ENCODE measurements around the gene NR3C2.
"Not testable (repeated sequence)": the region's sequence is repeated elsewhere in the genome, so short reads cannot be mapped to it uniquely, and the experiment has no call there.

Gene NR3C2

DNA sequence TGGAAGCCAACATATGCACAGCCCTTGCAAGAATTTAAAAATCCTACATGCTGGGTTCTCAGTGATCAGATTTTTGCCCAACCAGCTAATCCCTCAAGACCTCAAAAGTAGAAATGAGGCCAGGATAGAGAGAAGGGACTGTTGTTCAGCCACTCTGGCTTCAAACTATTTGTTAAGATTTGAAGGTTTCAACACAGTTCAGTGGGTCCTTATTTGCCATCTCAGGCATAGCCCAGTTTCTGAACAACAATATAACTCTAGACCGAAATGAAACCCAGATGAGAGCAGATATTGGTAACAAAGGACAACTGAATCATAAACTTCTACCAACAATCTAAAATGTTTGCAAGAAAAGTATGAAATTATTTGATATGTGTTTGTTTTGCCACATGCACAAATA is 237.3 kb downstream of the NR3C2 start:
- ChIA-PET CTCF (no interaction called here), POLR2A (no interaction called here)
- TF ChIP-seq, protein P1, sequence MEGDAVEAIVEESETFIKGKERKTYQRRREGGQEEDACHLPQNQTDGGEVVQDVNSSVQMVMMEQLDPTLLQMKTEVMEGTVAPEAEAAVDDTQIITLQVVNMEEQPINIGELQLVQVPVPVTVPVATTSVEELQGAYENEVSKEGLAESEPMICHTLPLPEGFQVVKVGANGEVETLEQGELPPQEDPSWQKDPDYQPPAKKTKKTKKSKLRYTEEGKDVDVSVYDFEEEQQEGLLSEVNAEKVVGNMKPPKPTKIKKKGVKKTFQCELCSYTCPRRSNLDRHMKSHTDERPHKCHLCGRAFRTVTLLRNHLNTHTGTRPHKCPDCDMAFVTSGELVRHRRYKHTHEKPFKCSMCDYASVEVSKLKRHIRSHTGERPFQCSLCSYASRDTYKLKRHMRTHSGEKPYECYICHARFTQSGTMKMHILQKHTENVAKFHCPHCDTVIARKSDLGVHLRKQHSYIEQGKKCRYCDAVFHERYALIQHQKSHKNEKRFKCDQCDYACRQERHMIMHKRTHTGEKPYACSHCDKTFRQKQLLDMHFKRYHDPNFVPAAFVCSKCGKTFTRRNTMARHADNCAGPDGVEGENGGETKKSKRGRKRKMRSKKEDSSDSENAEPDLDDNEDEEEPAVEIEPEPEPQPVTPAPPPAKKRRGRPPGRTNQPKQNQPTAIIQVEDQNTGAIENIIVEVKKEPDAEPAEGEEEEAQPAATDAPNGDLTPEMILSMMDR (IDR thresholded peaks at IDR 0.05; ENCODE audit: insufficient read depth, low read length, missing control alignments) = no peak

DNA sequence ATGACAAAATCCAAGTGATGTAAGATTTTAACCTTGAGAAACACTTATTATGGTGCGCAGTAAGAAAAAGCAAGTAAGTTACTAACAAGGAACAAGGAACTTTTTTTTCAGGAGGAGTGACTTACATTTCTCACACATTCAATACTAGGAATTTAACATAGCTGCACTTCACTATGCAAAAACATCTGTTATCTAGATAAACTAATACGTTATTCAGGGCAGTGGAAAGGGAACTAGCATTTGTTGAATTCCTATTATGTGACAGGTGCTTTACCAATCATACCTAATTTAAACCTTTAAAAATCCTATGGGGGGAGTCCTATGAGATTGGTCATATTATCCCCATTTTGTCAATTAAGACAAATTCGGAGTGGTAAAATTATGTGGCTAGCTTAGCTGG is 238.0 kb downstream of the NR3C2 start:
- ChIA-PET POLR2A (no interaction called here), CTCF (no interaction called here)
- TF ChIP-seq, protein P1 (IDR thresholded peaks at IDR 0.05; ENCODE audit: insufficient read depth, low read length, missing control alignments) = no peak
- no peak overlapping the region for H3K4me3 ChIP-seq (ENCODE audit: low read depth, low read length)
- DNase-seq (ENCODE audit: low read depth, low spot score) = no peak

More for the DNA sequence above, 237.3 kb downstream of the NR3C2 start:
- no peak for DNase-seq (ENCODE audit: low read depth, low spot score)
- no peak overlapping the region for H3K4me3 ChIP-seq (ENCODE audit: low read depth, low read length)

DNA sequence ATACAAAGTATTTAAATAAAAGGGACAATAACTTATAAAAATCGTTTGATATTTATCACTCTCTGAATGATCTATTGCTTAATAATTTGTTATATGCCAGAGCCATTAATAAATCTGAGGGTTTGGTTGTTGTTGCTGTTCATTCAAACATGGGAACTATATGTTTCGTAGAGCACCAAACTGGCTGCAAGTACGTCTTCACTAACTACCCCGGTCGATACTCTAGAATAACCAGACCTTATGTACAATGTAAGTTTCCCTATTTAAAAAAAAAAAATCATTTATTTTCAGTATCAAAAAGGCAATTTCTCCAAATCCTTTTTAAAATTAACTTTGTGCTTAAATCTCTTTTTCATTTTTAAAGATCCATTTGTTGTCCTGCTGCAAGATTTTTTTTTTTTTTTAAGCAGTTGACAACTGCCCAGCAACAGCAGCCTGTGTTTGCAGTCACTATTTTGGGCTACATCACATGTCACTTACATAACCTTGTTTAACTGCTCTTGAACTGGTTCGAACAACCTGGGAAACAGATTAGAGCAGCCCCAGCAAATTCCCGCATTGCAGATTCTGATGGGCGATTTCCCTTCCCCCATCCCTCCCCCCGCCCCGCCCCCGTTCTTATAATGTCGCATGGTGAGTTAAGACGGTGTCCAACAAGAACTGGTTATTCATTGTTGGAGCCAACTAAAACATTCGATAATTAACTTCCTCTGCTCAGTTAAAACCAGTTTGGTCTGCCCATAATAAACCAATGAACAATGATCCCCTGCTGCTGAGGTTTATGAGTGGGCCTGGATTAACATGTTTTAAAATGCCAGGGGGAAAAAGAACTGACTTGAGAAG is 238.9 kb downstream of the NR3C2 start:
- TF ChIP-seq, protein P1 (IDR thresholded peaks at IDR 0.05; ENCODE audit: insufficient read depth, low read length, missing control alignments) = no peak
- no peak overlapping the region for H3K4me3 ChIP-seq (ENCODE audit: low read depth, low read length)
- ChIA-PET POLR2A (no interaction called here), CTCF (no interaction called here)
- no peak for DNase-seq (ENCODE audit: low read depth, low spot score)

DNA sequence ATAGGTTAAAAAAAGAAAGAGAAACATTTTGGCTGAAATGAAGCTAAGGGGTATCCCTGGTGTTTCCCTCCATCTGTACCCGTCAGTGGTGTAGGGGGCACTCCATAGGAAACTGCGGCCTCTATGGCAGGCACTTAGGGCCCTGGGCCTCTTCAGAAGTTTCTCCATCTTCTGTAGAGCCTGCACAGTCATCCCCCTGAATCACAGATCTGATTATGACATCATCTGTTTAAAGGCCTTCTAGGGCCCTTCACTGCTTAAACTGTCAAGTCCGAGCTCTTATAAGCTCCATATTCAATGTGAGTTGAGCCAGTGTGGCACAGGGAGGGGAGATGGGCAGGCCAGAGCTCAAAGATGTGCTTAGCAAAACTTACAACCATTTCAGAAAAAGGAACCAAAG is 241.3 kb downstream of the NR3C2 start:
- POLR2A ChIA-PET = interaction anchor here (0.6 kb wide), 1 partner anchor 171 kb away, joined by 3 read pairs; no protein-coding TSS in a partner anchor
- no peak overlapping the region for H3K4me3 ChIP-seq (ENCODE audit: low read depth, low read length)
- TF ChIP-seq, protein P1 (IDR thresholded peaks at IDR 0.05; ENCODE audit: insufficient read depth, low read length, missing control alignments) = no peak
- CTCF ChIA-PET = no interaction called here
- DNase-seq (ENCODE audit: low read depth, low spot score) = no peak

DNA sequence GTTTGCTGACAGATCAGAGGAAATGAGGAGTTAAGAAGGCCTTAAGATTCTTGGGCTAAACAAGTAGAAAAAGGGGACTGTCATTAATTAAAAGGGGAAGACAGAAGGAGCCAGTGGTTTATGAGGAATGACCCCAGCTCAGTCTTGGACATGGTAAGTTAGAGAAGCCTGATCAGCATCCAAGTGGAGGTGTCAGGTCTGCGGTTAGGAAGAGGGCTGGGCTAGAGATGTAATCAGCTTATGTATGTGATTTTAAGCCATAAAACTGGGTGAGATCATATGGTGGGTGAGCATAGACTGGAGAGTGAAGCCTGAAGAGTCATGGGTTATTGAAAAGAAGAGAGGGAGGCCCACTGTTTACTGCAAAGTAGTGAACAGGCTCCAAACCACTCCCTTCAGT is 246.1 kb downstream of the NR3C2 start:
- TF ChIP-seq, protein P1 (IDR thresholded peaks at IDR 0.05; ENCODE audit: insufficient read depth, low read length, missing control alignments) = no peak
- H3K4me3 ChIP-seq (ENCODE audit: low read depth, low read length) = no peak overlapping the region
- DNase-seq (ENCODE audit: low read depth, low spot score) = no peak
- POLR2A ChIA-PET = no interaction called here
- CTCF ChIA-PET = no interaction called here

DNA sequence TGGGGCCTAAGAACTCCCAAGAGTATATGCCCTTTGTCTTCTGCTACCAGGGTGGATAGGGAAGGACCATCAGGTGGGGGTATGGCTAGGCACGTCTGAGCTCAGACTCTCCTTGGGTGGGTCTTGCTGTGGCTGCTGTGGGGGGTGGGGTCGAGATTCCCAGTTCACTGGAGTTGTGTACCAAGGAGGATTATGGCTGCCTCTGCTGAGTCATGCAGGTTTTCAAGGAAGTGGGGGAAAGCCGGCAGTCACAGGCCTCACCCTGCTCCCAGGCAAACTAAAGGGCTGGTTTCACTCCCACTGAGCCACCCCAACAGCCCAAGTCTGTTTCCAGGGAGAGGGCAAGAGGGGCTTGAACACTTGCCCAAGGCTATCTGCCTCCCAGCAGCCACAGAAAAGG is 249.7 kb downstream of the NR3C2 start:
- TF ChIP-seq, protein P1 (IDR thresholded peaks at IDR 0.05; ENCODE audit: insufficient read depth, low read length, missing control alignments) = no peak
- no peak overlapping the region for H3K4me3 ChIP-seq (ENCODE audit: low read depth, low read length)
- no peak for DNase-seq (ENCODE audit: low read depth, low spot score)
- CTCF ChIA-PET = no interaction called here
- POLR2A ChIA-PET = no interaction called here

DNA sequence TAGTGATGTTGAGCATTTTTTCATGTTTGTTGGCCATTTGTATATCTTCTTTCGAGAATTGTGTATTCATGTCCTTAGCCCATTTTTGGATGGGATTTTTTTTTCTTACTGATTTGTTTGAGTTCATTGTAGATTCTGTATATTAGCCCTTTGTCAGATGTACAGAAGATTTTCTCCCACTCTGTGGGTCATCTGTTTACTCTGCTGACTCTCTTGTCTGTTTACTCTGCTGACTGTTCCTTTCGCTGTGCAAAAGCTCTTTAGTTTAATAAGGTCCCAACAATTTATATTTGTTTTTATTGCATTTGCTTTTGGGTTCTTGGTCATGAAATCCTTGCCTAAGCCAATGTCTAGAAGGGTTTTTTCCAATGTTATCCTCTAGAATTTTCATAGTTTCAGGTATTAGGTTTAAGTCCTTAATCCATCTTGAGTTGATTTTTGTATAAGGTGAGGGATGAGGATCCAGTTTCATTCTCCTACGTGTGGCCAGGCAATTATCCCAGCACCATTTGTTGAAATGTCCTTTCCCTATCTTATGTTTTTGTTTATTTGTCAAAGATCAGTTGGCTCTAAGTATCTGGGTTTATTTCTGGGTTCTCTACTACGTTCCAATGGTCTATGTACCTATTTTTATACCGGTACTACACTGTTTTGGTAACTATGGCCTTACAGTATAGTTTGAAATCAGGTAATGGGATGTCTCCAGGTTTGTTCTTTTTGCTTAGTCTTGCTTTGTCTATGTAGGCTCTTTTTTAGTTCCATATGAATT is 254.6 kb downstream of the NR3C2 start:
- CTCF ChIA-PET; H3K4me3 ChIP-seq (ENCODE audit: low read depth, low read length); DNase-seq (ENCODE audit: low read depth, low spot score); POLR2A ChIA-PET: not testable (repeated sequence)
